ENCODE data around the gene RHOBTB1. TPM values are rescaled to one million over a fixed set of nuclear protein-coding genes. Genes with fewer than 3 reads are reported as not detected.
"Not testable (repeated sequence)": the region's sequence is repeated elsewhere in the genome, so short reads cannot be mapped to it uniquely, and the experiment has no call there.

RHOBTB1 gene
- total RNA-seq, 1 donor from 2014 or later = 17.2 TPM

GRCh38 chr10:60911216-60911615 is 32.8 kb downstream of the RHOBTB1 start:
- Mint-ChIP-seq H3K9me3 (ENCODE audit: unreplicated experiment) (no peaks in the 10 kb centered on the region), H3K4me3 (ENCODE audit: unreplicated experiment) (no peak overlapping the region), H3K4me1 (ENCODE audit: unreplicated experiment) (peaks cover 41% of the 10 kb centered on the region), H3K27ac (ENCODE audit: unreplicated experiment) (peak overlapping the region; percentile 23), H3K36me3 (ENCODE audit: unreplicated experiment) (peaks cover 29% of the 10 kb centered on the region), H3K27me3 (ENCODE audit: unreplicated experiment) (no peaks in the 10 kb centered on the region)
- no peak for DNase-seq (ENCODE audit: extremely low spot score, unreplicated experiment)
- TF ChIP-seq, protein P1, sequence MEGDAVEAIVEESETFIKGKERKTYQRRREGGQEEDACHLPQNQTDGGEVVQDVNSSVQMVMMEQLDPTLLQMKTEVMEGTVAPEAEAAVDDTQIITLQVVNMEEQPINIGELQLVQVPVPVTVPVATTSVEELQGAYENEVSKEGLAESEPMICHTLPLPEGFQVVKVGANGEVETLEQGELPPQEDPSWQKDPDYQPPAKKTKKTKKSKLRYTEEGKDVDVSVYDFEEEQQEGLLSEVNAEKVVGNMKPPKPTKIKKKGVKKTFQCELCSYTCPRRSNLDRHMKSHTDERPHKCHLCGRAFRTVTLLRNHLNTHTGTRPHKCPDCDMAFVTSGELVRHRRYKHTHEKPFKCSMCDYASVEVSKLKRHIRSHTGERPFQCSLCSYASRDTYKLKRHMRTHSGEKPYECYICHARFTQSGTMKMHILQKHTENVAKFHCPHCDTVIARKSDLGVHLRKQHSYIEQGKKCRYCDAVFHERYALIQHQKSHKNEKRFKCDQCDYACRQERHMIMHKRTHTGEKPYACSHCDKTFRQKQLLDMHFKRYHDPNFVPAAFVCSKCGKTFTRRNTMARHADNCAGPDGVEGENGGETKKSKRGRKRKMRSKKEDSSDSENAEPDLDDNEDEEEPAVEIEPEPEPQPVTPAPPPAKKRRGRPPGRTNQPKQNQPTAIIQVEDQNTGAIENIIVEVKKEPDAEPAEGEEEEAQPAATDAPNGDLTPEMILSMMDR (IDR thresholded peaks at IDR 0.05) = no peak

GRCh38 chr10:60910543-60910942 is 33.4 kb downstream of the RHOBTB1 start:
- TF ChIP-seq, protein P1 (IDR thresholded peaks at IDR 0.05) = no peak
- Mint-ChIP-seq H3K27ac (ENCODE audit: unreplicated experiment) (peak overlapping the region; percentile 6), H3K36me3 (ENCODE audit: unreplicated experiment) (peaks cover 36% of the 10 kb centered on the region), H3K9me3 (ENCODE audit: unreplicated experiment) (no peaks in the 10 kb centered on the region), H3K4me1 (ENCODE audit: unreplicated experiment) (peaks cover 40% of the 10 kb centered on the region), H3K27me3 (ENCODE audit: unreplicated experiment) (no peaks in the 10 kb centered on the region), H3K4me3 (ENCODE audit: unreplicated experiment) (no peak overlapping the region)
- no peak for DNase-seq (ENCODE audit: extremely low spot score, unreplicated experiment)

DNA sequence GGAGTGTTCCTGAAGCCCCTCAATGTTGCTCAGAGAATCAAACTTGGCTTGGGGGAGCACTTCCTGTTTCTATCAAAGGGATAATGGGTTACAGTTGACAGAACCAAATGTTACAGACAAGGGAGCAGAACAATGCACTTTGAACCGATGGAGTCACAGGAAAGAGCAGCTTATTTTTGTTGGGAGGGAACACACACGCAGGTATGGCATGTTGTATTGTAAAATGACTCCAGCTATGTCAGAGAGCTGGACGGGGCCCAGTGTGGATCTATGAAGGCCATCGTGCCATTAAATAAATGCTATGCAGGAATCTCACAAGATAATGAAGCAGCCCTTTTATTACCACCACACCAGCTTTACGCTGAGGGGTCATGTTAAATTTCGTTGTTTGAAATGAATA is 35.1 kb downstream of the RHOBTB1 start:
- Mint-ChIP-seq H3K27ac (ENCODE audit: unreplicated experiment) (no peak overlapping the region), H3K4me1 (ENCODE audit: unreplicated experiment) (peaks cover 26% of the 10 kb centered on the region), H3K9me3 (ENCODE audit: unreplicated experiment) (no peaks in the 10 kb centered on the region), H3K4me3 (ENCODE audit: unreplicated experiment) (no peak overlapping the region), H3K27me3 (ENCODE audit: unreplicated experiment) (no peaks in the 10 kb centered on the region), H3K36me3 (ENCODE audit: unreplicated experiment) (peaks cover 39% of the 10 kb centered on the region)
- TF ChIP-seq, protein P1 (IDR thresholded peaks at IDR 0.05) = no peak
- DNase-seq (ENCODE audit: extremely low spot score, unreplicated experiment) = no peak

GRCh38 chr10:60908031-60908430 is 36.0 kb downstream of the RHOBTB1 start:
- Mint-ChIP-seq H3K4me3 (ENCODE audit: unreplicated experiment) (no peak overlapping the region), H3K27ac (ENCODE audit: unreplicated experiment) (no peak overlapping the region), H3K4me1 (ENCODE audit: unreplicated experiment) (peaks cover 21% of the 10 kb centered on the region), H3K27me3 (ENCODE audit: unreplicated experiment) (no peaks in the 10 kb centered on the region), H3K36me3 (ENCODE audit: unreplicated experiment) (peaks cover 37% of the 10 kb centered on the region), H3K9me3 (ENCODE audit: unreplicated experiment) (no peaks in the 10 kb centered on the region)
- no peak for DNase-seq (ENCODE audit: extremely low spot score, unreplicated experiment)
- TF ChIP-seq, protein P1 (IDR thresholded peaks at IDR 0.05) = no peak

DNA sequence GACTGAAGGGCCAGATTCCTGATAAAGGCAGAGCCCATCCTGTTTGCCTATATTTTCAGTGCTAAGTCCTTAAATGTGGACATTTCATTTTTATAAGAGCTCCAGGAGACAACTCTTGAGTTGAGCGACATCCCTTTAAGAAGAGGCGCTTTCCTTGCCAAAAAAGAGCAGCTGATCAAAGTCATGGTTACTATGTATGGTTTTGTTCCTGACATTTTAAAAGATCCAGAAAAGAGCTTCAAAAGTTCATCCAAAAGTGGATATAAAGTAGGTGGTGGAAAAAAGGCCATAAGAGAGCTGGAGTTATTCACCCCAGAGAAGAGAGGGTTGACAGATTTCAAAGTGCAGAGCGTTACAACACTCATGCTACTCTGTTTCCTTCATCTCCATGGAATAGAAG is 36.7 kb downstream of the RHOBTB1 start:
- Mint-ChIP-seq H3K27ac (ENCODE audit: unreplicated experiment) (no peak overlapping the region), H3K9me3 (ENCODE audit: unreplicated experiment) (no peaks in the 10 kb centered on the region), H3K4me1 (ENCODE audit: unreplicated experiment) (peaks cover 20% of the 10 kb centered on the region), H3K36me3 (ENCODE audit: unreplicated experiment) (peaks cover 36% of the 10 kb centered on the region), H3K27me3 (ENCODE audit: unreplicated experiment) (no peaks in the 10 kb centered on the region), H3K4me3 (ENCODE audit: unreplicated experiment) (no peak overlapping the region)
- DNase-seq (ENCODE audit: extremely low spot score, unreplicated experiment) = no peak
- TF ChIP-seq, protein P1 (IDR thresholded peaks at IDR 0.05) = no peak

GRCh38 chr10:60906825-60907224 is 37.2 kb downstream of the RHOBTB1 start:
- not testable (repeated sequence) for H3K27ac Mint-ChIP-seq (ENCODE audit: unreplicated experiment); H3K4me3 Mint-ChIP-seq (ENCODE audit: unreplicated experiment)

More at GRCh38 chr10:60906825-60907224, 37.2 kb downstream of the RHOBTB1 start:
- H3K9me3 Mint-ChIP-seq (ENCODE audit: unreplicated experiment); DNase-seq (ENCODE audit: extremely low spot score, unreplicated experiment); H3K27me3 Mint-ChIP-seq (ENCODE audit: unreplicated experiment): not testable (repeated sequence)
- peaks cover 23% of the 10 kb centered on the region for H3K4me1 Mint-ChIP-seq (ENCODE audit: unreplicated experiment)
- H3K36me3 Mint-ChIP-seq (ENCODE audit: unreplicated experiment) = peaks cover 36% of the 10 kb centered on the region
